ENCODE measurements around the gene ZSWIM1.
A peak's percentile ranks its signal among the peaks of the same experiment; 100 is the strongest.
"Not testable (repeated sequence)": the region's sequence is repeated elsewhere in the genome, so short reads cannot be mapped to it uniquely, and the experiment has no call there.

Gene ZSWIM1

DNA sequence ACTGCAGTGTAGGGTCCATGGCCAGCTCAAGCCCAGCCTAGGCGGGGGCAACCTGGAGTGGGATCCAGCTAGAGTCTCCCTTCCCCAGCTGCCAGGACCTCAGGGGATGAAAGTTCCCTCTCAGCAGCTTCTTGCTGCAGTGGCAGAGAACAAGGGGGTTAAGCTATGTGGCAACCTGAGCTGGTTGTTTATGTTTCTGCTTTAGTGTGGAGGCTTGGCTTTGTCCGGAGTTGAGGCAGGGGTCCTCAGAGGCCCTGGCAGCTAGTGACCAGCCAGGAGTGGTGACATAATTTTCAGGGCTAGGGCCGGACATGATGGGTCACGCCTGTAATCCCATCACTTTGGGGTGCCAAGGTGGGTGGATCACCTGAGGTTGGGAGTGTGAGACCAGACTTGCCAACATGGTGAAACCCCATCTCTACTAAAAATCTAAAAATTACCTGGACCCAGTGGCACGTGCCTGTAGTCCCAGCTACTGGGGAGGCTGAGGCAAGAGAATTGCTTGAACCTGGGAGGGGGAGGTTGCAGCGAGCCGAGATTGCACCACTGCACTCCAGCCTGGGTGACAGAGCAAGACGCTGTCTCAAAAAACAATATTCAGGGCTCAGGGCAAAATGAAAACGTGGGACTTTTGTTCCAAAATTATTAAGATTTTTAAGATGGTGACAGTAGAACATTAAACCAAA, 44.9 kb downstream of the ZSWIM1 start:
- no peak for DNase-seq (ENCODE audit: low read depth in 2 of 3, low spot score in 1 of 3)

DNA sequence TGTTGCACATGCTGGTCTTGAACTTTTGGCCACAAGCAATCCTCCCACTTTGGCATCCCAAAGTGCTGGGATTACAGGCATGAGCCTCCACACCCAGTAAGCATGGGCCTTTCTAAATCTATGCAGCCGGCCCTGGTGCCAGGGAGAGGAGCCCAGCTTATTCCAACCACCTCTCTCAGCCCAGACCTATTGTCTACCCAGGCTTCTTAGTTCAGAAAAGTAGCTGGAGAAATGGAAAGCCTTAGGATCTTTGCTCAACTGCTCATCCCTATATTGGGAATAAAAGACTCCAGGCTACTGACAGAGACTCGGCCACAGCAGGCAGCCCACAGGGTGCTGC, 45.7 kb downstream of the ZSWIM1 start:
- DNase-seq (ENCODE audit: low read depth in 2 of 3, low spot score in 1 of 3), result no peak

DNA sequence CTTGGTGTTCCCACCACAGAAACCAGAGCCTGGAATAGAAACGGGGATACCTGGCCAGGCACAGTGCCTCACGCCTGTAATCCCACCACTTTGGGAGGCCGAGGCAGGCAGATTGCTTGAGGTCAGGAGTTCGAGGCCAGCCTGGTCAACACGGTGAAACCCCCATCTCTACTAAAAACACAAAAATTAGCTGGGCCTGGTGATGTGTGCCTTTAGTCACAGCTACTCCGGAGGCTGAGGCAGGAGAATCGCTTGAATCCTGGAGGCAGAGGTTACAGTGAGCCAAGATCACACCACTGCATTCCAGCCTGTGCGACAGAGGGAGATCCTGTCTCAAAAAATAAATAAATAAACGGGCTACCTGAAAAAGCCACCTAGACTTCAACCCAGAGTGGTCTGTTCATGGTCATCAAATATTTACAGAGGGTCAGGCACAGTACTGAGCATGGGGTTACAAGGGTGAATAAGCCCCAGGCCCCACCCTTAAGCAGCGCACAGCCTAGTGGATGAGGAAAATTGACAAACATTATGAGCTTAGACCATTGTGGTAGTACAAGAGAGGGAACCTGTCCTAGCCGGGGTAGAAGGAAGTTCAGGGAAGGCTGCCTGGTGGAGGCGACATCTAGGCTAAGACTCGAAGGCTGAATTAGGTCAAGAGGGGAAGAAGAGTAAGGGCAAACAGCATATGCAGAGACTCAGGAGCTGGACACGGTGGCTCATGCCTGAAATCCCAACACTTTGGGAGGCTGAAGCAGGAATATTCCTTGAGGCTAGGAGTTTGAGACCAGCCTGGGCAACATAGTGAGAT, 46.2 kb downstream of the ZSWIM1 start:
- DNase-seq (ENCODE audit: low read depth in 2 of 3, low spot score in 1 of 3), result no peak

DNA sequence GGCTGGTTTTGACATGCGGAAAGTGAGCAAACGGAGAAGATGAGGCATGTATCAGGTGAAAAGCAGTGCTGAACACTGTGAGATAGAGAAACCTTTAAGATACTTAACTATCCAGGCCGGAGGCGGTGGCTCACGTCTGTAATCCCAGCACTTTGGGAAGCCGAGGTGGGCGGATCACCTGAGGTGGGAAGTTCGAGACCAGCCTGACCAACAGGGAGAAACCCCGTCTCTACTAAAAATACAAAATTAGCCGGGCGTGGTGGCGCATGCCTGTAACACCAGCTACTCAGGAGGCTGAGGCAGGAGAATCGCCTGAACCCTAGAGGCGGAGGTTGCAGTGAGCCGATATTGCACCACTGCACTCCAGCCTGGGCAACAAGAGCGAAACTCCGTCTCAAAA, 50.7 kb downstream of the ZSWIM1 start:
- DNase-seq (ENCODE audit: low read depth in 2 of 3, low spot score in 1 of 3), result not testable (repeated sequence)

DNA sequence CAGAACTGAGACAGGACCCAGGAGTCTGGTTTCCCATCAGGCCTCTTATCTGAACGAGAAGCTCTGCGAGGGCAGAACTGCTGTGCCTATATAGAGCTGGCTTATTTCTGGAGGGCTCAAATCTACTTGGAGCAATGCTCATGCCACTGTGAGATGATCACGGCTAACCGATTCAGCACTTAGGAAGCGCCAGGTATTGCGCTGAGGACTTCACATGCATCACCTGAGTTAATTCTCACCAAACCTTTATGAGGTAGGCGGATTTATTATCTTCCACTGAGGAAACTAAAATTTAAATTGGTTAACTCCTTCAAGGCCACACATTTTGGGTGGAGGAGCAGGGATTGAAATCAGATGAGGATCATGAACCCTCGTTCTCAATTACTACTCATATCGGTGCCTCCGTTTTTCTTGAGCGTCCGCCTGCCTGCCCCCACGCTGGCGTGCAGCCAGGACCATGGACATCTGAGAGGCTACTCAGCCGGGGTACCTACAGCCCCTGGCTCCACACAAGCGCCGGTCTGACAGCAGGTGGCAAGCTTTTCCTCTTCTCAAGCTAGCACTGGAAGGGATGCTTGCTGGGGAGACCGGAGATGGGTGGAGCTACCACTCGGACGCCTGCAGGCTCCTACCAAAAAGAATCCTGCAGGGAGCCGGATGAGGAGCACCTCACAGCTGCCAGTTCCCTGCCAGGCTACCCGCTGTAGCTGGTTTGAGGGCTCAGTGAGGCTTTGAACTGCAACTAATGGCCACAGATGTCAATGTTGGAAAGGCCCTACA, 52.4 kb downstream of the ZSWIM1 start:
- DNase-seq (ENCODE audit: low read depth in 2 of 3, low spot score in 1 of 3), result peak; percentile 44 to 58 (median 49)

DNA sequence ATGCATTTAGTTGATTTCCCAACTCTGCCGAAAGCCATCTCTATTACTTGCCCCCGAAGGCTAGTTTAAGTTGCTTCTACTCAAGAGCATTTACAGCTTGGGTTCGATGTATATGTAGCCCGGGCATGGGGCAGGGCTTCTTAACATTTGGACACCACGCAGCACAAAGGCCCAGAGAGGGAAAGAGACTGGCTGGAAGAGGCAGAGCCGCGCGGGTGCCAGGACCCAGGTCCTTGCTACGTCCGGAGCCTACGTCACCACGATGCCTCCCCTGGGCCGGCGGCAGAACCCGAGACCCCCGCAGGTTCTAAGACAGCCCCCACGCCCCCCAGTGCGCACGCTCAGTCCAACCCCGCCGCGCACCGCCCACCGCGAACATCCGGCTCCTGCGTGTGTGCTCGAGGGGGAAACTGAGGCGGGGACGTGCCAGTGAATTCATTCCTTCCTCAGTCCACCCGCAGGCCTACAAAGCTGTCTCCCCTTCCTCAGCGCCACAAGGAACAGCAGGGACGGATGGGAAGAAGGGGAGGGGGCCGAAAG, 53.1 kb downstream of the ZSWIM1 start:
- DNase-seq (ENCODE audit: low read depth in 2 of 3, low spot score in 1 of 3), result peak in 2 of 3 donors; percentile 14 to 39

All from stimulated activated CD4-positive, alpha-beta T cell treated with anti-CD3 and anti-CD28 coated beads, Interleukin-12 subunit alpha, Interleukin-12 subunit beta, amount 100 ng/mL, for 48 hours (primary cell).